Stimulated activated CD8-positive, alpha-beta memory T cell treated with anti-CD3 and anti-CD28 coated beads, Interleukin-7, amount 100 ng/mL, for 24 hours (primary cell): ENCODE measurements around the gene SH3BP5.

Source experiments
- DNase-seq: peaks from one replicate; pipeline ENCODE4 v3.0.0-alpha.2; 2020; ENCODE audit warnings: low read depth

Gene SH3BP5

GRCh38 chr3:15205934-15206661, 126.3 kb downstream of the SH3BP5 start, which contains the start of gene CAPN7:
Gene CAPN7 (plus strand): TSS chr3:15206246. CDS start chr3:15206496, 250 bp downstream.
- DNase-seq, result peak; percentile 83

GRCh38 chr3:15205482-15205933, 126.9 kb downstream of the SH3BP5 start:
- no peak for DNase-seq
